ENCODE data around the gene XPOT. TPM values are rescaled to one million over a fixed set of nuclear protein-coding genes. Genes with fewer than 3 reads are reported as not detected.

The XPOT gene
- total RNA-seq, 1 experiment from 2014 or later, result 130 TPM

DNA sequence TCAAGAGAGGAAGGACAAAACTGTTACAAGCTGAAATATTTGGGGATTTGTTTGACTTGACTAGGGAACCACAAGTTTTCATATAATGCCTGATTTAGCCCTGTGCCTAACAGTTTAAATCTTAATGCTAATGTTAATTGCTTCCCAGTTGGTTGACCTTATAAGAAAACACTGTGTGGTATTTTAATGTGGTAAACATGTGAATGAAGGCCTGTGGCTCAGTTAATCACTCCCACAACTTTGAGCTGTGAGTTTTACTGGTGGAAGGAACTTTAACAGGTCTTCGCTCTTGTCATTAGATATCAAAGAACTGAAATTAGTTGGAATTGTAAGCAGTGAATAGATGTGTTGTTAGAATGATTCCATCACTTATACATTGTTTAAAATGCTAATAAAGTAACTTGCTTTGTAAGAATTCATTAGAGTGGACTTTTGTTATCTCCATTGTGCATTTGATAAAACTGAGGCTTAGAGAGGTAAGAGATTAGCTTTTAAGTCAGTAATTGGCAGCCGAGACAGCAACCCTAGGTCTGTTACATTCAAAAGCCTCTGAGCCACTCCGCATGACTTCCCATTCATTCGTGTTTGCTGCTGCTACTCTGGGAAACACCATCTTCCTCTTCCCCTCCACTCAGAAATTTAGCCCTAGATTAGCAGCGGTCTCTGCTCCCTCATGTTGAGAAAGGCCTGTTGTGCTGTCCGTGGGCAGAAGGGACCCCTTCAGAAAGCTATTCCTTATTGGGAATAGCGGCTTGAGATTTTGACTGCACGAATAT, 46.7 kb downstream of the XPOT start:
- H3K4me1 Mint-ChIP-seq, result peaks cover 21 to 22% of the 10 kb centered on the region in 2 experiments
- H4K20me1 ChIP-seq (ENCODE audit: control insufficient read depth, insufficient read depth, insufficient read length), result no peaks in the 10 kb centered on the region
- peaks cover 12% of the 10 kb centered on the region for H3K23me2 ChIP-seq (ENCODE audit: insufficient read length, low read depth, low read length, poor library complexity, severe bottlenecking)
- no peaks in the 10 kb centered on the region for H3K27me3 ChIP-seq (ENCODE audit: insufficient read depth, low read length)
- no peak overlapping the region for H2AK5ac ChIP-seq (ENCODE audit: insufficient read length, low read length)
- no peak overlapping the region for H3K4ac ChIP-seq (ENCODE audit: low read depth, low read length)
- WGBS (ENCODE audit: extremely low coverage, insufficient read length, low lambda C conversion rate), result no CpG with 5 or more reads among the region's 8 CpGs
- peak overlapping the region; percentile 58 for H3K9ac ChIP-seq (ENCODE audit: extremely low read depth, insufficient read length, low read length)
- no peak overlapping the region for H2BK20ac ChIP-seq (ENCODE audit: low read depth, low read length, poor library complexity, severe bottlenecking)
- H2AFZ ChIP-seq (ENCODE audit: low read length), result no peak overlapping the region
- no peak overlapping the region for H2BK5ac ChIP-seq (ENCODE audit: insufficient read length, low read length)
- no peak overlapping the region for H3T11ph ChIP-seq (ENCODE audit: low read length)
- DNase-seq, result no peak
- no peaks in the 10 kb centered on the region for H3K9me3 Mint-ChIP-seq
- H3K27ac ChIP-seq (ENCODE audit: insufficient read length, low read depth, low read length), result no peak overlapping the region
- H3K18ac ChIP-seq (ENCODE audit: insufficient read length, low read depth, low read length), result no peak overlapping the region
- no peak overlapping the region for H3K56ac ChIP-seq (ENCODE audit: insufficient read length, low read depth, low read length)
- H2BK12ac ChIP-seq (ENCODE audit: insufficient read length, low read depth, low read length), result no peak overlapping the region
- peak overlapping the region; percentile 96 for H3K4me2 ChIP-seq (ENCODE audit: insufficient read depth, insufficient read length, low read length)
- no peak overlapping the region for H2BK120ac ChIP-seq (ENCODE audit: low read depth, low read length, poor library complexity, severe bottlenecking)
- H3K4me1 ChIP-seq (ENCODE audit: insufficient read depth, low read length), result no peaks in the 10 kb centered on the region
- no peak overlapping the region for H3K14ac ChIP-seq (ENCODE audit: insufficient read depth, low read length)
- H3K79me1 ChIP-seq (ENCODE audit: insufficient read depth, low read depth, low read length, poor library complexity, severe bottlenecking), result peaks cover 3% of the 10 kb centered on the region
- H3K27ac Mint-ChIP-seq, result peak overlapping the region; percentile 97 to 99 (median 98)
- H4K91ac ChIP-seq (ENCODE audit: insufficient read length, low read depth, low read length), result no peak overlapping the region
- peak overlapping the region; percentile 80 to 95 for H3K4me3 Mint-ChIP-seq
- no peaks in the 10 kb centered on the region for H3K27me3 Mint-ChIP-seq (ENCODE audit: low read depth)
- no peak overlapping the region for H3K23ac ChIP-seq (ENCODE audit: insufficient read length, low read depth, low read length)
- H3K79me2 ChIP-seq (ENCODE audit: insufficient read depth, low read length), result peaks cover 12% of the 10 kb centered on the region; the same call in 1 of the 2 replicates
- H4K8ac ChIP-seq (replicated peaks; ENCODE audit: insufficient read length, low read depth, low read length), result no peak overlapping the region
- peaks cover 10 to 37% (median 31%) of the 10 kb centered on the region in 3 experiments for H3K36me3 Mint-ChIP-seq (ENCODE audit: insufficient read depth in 1 of 3, low read depth in 3 of 3)
- no peak overlapping the region for H4K5ac ChIP-seq (ENCODE audit: insufficient read length, low read depth, low read length)
- H3K9me3 ChIP-seq (ENCODE audit: control insufficient read depth, low read depth, low read length), result no peaks in the 10 kb centered on the region
- no peak overlapping the region for H2BK15ac ChIP-seq (ENCODE audit: low read depth, low read length)
- TF ChIP-seq, protein P1, sequence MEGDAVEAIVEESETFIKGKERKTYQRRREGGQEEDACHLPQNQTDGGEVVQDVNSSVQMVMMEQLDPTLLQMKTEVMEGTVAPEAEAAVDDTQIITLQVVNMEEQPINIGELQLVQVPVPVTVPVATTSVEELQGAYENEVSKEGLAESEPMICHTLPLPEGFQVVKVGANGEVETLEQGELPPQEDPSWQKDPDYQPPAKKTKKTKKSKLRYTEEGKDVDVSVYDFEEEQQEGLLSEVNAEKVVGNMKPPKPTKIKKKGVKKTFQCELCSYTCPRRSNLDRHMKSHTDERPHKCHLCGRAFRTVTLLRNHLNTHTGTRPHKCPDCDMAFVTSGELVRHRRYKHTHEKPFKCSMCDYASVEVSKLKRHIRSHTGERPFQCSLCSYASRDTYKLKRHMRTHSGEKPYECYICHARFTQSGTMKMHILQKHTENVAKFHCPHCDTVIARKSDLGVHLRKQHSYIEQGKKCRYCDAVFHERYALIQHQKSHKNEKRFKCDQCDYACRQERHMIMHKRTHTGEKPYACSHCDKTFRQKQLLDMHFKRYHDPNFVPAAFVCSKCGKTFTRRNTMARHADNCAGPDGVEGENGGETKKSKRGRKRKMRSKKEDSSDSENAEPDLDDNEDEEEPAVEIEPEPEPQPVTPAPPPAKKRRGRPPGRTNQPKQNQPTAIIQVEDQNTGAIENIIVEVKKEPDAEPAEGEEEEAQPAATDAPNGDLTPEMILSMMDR (conservative IDR thresholded peaks at IDR 0.05), result no peak
